Measurements from ENCODE around the gene KCNH1.

- no peak for TF ChIP-seq CTCF (IDR thresholded peaks at IDR 0.05; ENCODE audit: poor library complexity, severe bottlenecking)
- no peak for TF ChIP-seq TAF1 (IDR thresholded peaks at IDR 0.05; ENCODE audit: low read depth)
- TF ChIP-seq EP300 (conservative IDR thresholded peaks at IDR 0.05; ENCODE audit: poor library complexity, severe bottlenecking): no peak
- TF ChIP-seq REST (IDR thresholded peaks at IDR 0.05; ENCODE audit: borderline replicate concordance): no peak
- no peak for TF ChIP-seq EZH2 (IDR thresholded peaks at IDR 0.05; ENCODE audit: borderline replicate concordance, insufficient read depth, low read length, poor library complexity, severe bottlenecking)
- no peak for TF ChIP-seq SMC3 (conservative IDR thresholded peaks at IDR 0.05; ENCODE audit: poor library complexity)
- TF ChIP-seq POLR2AphosphoS5 (IDR thresholded peaks at IDR 0.05): no peak
- TF ChIP-seq MXI1 (conservative IDR thresholded peaks at IDR 0.05; ENCODE audit: poor library complexity, severe bottlenecking): no peak
Observed at GRCh38 chr1:210691039-210691610, 442.8 kb downstream of the KCNH1 start.

Data from neural cell (in vitro differentiated cells).